Fibroblast of pulmonary artery (primary cell): ENCODE results near the gene PRR16.

Source experiments
- DNase-seq: peaks from one replicate; pipeline ENCODE4 v3.0.0-alpha.2; 2010; ENCODE audit warnings: low read depth
- H3K4me3 ChIP-seq: replicated peaks from 2 replicates; pipeline ENCODE4 v1.5.1; 2011; ENCODE audit warnings: low read depth, mild to moderate bottlenecking, control low read depth, low read length, moderate library complexity
- CTCF ChIP-seq: IDR thresholded peaks from 2 replicates; pipeline ENCODE4 v1.5.1; 2011; ENCODE audit warnings: mild to moderate bottlenecking, control low read depth, low read length, inconsistent platforms; ENCODE audit errors: missing control alignments

The PRR16 gene

GRCh38 chr5:120605325-120606079 is 141.4 kb downstream of the PRR16 start:
- DNase-seq: no peak
- no peak for TF ChIP-seq CTCF
- no peak overlapping the region for H3K4me3 ChIP-seq

GRCh38 chr5:120609570-120609969 is 145.5 kb downstream of the PRR16 start:
- no peak for TF ChIP-seq CTCF
- DNase-seq: no peak
- H3K4me3 ChIP-seq: no peak overlapping the region

GRCh38 chr5:120610145-120610544 is 146.0 kb downstream of the PRR16 start:
- TF ChIP-seq CTCF: no peak
- H3K4me3 ChIP-seq: no peak overlapping the region
- no peak for DNase-seq

GRCh38 chr5:120613729-120614128 is 149.6 kb downstream of the PRR16 start:
- no peak for TF ChIP-seq CTCF
- DNase-seq: no peak
- H3K4me3 ChIP-seq: no peak overlapping the region

- H3K4me3 ChIP-seq: no peak overlapping the region
- no peak for TF ChIP-seq CTCF
- peak; percentile 67 for DNase-seq
These were observed 150.6 kb downstream of the PRR16 start for GRCh38 chr5:120614531-120615180.

GRCh38 chr5:120615967-120616645 is 152.0 kb downstream of the PRR16 start:
- H3K4me3 ChIP-seq: no peak overlapping the region
- peak; percentile 73 for DNase-seq

More at GRCh38 chr5:120615967-120616645, 152.0 kb downstream of the PRR16 start:
- TF ChIP-seq CTCF: no peak
